HG02642 (cell line): Measurements from ENCODE around the gene SERPINA12.

ENCODE experiments used
- ATAC-seq: cut with Tn5 transposase; IDR thresholded peaks from one replicate; pipeline ENCODE4 v1.9.1; 2021; ENCODE audit warnings: mild to moderate bottlenecking; ENCODE audit not compliant: unreplicated experiment, poor library complexity

The SERPINA12 gene

GRCh38 chr14:94446126-94446525 is 63.1 kb downstream of the SERPINA12 start:
- ATAC-seq, result no peak

- ATAC-seq, result no peak
Observed at GRCh38 chr14:94445003-94445402, 64.3 kb downstream of the SERPINA12 start.

GRCh38 chr14:94441531-94442205 is 67.6 kb downstream of the SERPINA12 start:
- ATAC-seq, result no peak

- no peak for ATAC-seq
Observed at GRCh38 chr14:94441130-94441529, 68.1 kb downstream of the SERPINA12 start.

GRCh38 chr14:94439453-94440057 is 69.7 kb downstream of the SERPINA12 start:
- ATAC-seq, result no peak
